HG03432 (cell line): ENCODE results near the gene MECR.

Experiments used
- ATAC-seq: cut with Tn5 transposase; IDR thresholded peaks from one replicate; pipeline ENCODE4 v1.9.1; 2021; ENCODE audit warnings: mild to moderate bottlenecking, moderate library complexity; ENCODE audit not compliant: unreplicated experiment

The MECR gene

GRCh38 chr1:29256394-29256793 is 25.7 kb upstream of the MECR start:
- ATAC-seq, result no peak

- ATAC-seq, result no peak
These were observed 24.5 kb upstream of the MECR start for GRCh38 chr1:29255134-29255666.

GRCh38 chr1:29254346-29254745 is 23.6 kb upstream of the MECR start:
- ATAC-seq, result no peak

GRCh38 chr1:29253180-29253579 is 22.4 kb upstream of the MECR start:
- no peak for ATAC-seq

GRCh38 chr1:29251164-29252124 is 20.7 kb upstream of the MECR start:
- no peak for ATAC-seq

- no peak for ATAC-seq
These were observed 19.3 kb upstream of the MECR start for GRCh38 chr1:29249951-29250581.

GRCh38 chr1:29249170-29249691 is 18.5 kb upstream of the MECR start:
- no peak for ATAC-seq

- ATAC-seq, result no peak
These were observed 17.7 kb upstream of the MECR start for GRCh38 chr1:29248409-29248808.

GRCh38 chr1:29247571-29248273 is 17.0 kb upstream of the MECR start:
- ATAC-seq, result no peak

GRCh38 chr1:29247044-29247443 is 16.3 kb upstream of the MECR start:
- no peak for ATAC-seq

- ATAC-seq, result no peak
These were observed 15.1 kb upstream of the MECR start for GRCh38 chr1:29245876-29246275.

GRCh38 chr1:29245261-29245660 is 14.5 kb upstream of the MECR start:
- ATAC-seq, result no peak

- ATAC-seq, result no peak
These were observed 13.1 kb upstream of the MECR start for GRCh38 chr1:29243871-29244200.

GRCh38 chr1:29243023-29243870 is 12.5 kb upstream of the MECR start:
- no peak for ATAC-seq

GRCh38 chr1:29240986-29241385 is 10.3 kb upstream of the MECR start:
- no peak for ATAC-seq

- no peak for ATAC-seq
These were observed 9.7 kb upstream of the MECR start for GRCh38 chr1:29240400-29240837.

- ATAC-seq, result no peak
These were observed 8.4 kb upstream of the MECR start for GRCh38 chr1:29239142-29239541.

GRCh38 chr1:29238620-29239002 is 7.9 kb upstream of the MECR start:
- no peak for ATAC-seq

GRCh38 chr1:29237852-29238619 is 7.3 kb upstream of the MECR start:
- ATAC-seq, result no peak
